Activated effector memory CD4-positive, alpha-beta T cell treated with Interleukin-2 at 50 U/mL for 16 hours (primary cell): ENCODE results near the gene ASTL.

ENCODE experiments used
- DNase-seq: peaks from one replicate; pipeline ENCODE4 v3.0.0-alpha.2; 2020

Gene ASTL

DNA sequence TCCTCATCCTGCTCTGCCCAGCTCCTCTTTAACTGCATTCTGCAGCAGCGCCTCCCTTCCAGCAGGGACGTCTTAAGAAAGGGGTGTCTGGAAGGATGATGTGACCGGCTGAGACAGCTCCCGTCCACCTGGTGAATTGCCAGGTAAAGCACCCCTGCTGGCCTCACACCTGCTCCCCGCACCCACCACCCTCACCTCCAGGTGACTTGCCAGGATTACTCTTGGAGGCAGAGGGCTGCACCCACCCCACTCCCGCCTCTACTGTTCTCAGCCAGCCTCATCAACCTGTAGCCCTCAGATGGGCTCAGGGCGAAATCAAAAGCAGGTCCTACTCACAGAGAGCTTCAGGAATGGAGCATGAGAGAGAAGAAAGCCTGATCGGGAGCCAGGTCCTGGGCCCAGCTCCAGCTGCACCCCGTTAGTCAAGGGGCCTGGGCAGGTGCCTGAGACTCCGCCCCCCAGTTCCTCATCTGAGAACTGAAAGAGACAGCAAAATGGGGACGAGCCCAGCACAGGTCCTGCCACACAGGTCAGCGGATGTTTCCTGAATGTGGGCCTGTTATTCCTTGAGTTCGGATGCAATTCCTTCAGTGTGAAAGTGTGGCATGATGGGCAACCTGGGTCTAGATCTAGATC is 27.6 kb downstream of the ASTL start:
- DNase-seq: no peak

DNA sequence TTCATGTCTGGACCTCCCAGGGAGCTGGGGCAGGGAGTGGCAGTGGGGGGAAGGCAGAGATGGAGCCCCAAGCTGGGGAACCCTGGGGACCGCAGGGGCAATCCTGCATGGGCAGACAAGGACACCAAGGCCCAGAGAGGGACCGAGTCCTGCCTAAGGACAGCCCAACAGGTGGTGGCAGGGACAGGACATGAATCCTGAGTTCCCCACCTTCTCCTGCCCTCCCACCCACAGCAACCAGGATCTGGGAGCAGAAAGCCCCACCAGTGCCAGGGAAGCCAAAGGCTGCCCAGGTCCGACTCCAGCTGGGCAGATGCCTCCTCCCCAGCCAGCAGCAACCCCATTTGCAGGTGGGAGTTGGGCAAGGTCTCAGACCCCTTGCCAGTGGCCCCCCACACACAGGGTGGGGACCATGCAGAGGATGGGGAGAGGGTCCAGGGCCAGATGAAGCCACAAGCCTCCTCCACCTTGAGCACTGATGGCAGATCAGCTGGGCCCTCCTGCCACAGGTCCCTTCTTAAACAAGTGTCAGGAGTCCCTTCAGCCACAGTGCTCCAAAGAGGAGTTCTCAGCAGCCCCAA is 28.3 kb downstream of the ASTL start:
- no peak for DNase-seq

DNA sequence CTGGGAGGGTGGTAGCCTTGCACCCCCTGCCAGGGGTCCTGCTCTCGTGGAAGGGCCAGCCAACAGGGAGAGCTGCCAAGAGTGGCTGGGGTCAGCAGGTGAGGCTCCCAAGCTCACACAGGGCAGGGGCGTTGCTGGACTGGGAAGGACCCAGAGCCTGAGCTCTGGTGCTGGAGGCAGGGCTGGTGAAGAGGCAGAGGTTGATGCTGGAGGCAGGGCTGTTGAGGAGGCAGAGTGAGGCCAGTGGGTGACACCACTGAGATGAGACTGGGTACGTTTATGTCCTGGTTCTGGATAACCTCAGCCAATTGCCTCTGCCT is 29.0 kb downstream of the ASTL start:
- no peak for DNase-seq

- no peak for DNase-seq
These were observed 29.6 kb downstream of the ASTL start for GRCh38 chr2:96108541-96109360.

GRCh38 chr2:96108151-96108540 is 30.2 kb downstream of the ASTL start:
- no peak for DNase-seq

- DNase-seq: no peak
These were observed 30.6 kb downstream of the ASTL start for GRCh38 chr2:96107708-96108065.

DNA sequence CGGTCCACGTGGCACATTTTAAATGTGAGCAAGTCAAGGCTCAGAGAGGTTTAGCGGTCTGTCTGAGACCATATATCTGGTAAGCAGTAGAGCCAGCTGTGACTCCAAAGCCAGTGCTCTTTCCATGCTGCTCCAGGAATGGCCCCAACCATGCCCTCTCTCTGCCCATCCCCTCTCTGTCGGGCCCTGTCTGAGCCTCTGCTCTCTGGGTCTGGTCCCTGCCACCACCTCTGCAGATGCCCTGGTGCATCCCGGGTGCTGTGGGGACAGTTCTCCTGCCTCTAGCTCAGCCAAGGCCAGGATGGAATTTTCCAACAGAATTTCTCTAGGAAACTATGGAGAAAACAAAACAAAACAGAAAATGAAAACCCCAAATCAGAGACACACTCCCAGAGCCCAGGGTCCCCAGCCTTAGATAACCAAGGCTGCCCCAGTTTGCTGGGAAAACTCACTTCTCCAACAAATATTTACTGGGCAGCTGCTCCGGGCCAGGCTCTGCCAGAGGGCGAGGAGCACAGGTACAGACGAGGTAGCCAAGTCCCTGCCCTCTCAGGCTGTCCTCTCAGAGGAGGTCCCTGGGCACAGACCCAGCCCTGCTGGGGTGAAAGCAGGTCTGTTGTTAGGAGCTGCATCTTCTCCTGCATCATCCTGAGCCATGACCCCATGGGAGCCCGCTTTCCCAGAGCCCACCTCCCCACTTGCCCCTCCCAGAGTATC is 31.2 kb downstream of the ASTL start:
- DNase-seq: no peak

GRCh38 chr2:96105994-96106715 is 32.1 kb downstream of the ASTL start:
- DNase-seq: no peak

DNA sequence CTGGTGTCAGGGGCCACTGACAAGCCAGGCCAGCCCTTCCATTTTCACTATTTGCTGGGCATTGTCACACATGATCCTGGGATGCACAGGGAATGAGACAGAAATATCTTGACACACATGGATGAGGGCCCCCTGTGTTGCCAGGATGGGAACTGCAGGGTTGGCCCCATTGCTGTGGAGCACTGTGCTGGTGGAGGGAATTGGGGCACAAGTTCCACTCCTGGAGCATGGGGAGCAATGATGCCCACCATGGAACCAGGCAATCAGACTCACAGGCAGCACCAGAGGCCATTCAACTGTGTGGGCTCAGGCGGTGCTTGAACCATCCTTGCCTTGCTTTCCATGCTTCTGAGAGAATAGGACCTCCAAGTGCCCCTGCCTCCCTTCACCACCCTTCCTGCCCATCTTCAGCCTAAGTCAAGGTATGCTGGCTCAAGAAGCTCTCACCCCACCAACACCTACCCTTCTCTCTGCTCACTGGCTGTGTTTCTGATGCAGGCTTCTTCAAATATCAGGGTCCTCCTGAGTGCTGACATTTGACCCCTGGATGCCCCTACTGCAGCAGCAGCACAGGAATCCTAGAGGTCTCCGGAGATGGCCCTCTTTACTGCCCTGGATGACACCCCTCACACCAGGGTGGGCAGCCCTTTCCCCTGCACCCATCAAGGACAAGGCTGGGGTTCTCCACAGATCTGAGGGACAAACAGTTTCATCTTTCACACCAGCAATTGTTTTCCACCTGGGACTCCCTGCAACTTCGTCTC is 33.0 kb downstream of the ASTL start:
- no peak for DNase-seq

DNA sequence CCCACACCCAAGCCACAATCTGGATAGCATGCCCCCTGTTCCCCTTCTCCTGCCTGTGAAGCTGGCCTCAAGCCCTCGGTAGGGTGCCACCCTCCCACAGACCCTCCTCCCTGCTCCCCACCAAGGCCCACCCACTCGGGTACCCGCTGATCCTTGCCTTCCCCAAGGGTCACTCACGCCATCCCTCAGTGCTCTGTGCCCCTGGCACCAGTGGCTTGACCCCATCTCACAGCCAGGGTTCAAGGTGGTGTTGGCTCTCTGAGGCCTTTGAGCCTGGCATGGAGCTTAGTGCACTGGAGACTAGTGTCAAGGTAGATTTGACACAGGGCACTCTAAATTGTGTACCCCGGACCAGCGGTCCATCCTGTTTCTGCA is 33.8 kb downstream of the ASTL start:
- no peak for DNase-seq

GRCh38 chr2:96103761-96104486 is 34.4 kb downstream of the ASTL start:
- DNase-seq: no peak

DNA sequence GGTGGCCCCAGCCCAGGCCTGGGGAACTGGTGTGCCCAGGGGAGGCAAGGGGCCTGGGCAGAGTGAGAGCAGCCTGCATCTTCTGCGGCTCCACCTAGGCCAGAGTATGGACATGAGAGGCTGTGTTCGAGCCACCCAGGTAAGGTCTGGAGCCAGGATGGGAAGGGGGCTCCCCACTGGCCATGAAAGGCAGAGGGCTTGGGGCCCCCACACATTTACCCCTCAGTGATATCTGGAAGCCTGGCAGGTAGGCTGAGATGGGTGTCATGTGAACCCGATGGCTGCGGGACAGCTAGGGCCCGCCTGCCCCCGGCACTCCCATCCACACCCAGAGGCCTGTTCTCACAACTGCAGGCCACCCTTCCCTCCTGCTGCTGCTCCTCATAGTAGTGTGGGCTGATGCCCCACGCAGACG is 35.1 kb downstream of the ASTL start:
- no peak for DNase-seq

DNA sequence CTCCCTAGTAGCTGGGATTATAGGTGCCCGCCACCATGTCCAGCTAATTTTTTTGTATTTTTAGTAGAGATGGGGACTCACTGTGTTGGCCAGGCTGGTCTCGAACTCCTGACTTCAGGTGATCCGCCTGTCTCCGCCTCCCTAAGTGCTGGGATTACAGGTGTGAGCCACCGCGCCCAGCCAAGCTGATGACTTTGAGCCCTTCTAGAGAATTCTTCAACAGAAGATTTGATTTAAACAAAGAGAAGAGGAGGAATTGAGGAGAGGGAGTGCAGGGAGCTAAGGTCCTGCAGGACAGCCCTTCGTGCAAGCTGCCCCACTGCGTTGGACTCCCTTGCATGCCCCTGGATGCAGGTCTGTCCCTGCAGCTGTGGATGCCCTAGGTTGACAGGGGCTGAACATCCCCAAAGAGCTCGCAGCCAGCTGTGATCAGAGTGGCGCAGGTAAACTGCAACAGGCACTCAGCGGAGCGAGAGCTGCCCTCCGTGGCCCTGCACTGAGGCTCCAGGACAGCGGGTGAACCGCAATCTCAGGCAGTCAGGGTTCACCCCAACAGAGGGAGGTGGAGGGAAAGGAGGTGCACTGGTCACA is 35.6 kb downstream of the ASTL start:
- no peak for DNase-seq

DNA sequence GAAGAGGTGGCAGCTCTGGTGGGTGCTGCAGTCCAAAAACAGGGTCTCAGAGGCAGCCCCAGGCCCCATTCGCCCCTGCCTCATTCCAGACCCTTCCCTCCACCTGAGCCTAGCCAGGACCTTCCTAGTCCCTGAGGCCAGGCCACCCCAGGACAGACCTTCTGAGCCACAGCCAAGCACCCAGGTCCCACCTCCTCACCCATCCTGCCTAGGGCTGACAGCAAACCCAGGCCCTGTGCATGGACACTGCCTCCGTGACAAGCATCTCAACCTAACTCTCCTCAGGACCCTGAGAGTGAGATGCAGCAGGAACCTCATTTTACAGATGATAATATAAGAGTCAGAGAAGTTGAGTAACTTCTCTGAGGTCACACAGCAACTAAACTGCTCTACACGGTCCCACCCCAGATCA is 37.4 kb downstream of the ASTL start:
- no peak for DNase-seq

GRCh38 chr2:96099861-96100798 is 38.2 kb downstream of the ASTL start:
- DNase-seq: no peak

- no peak for DNase-seq
These were observed 39.3 kb downstream of the ASTL start for GRCh38 chr2:96098900-96099590.

GRCh38 chr2:96097951-96098823 is 40.1 kb downstream of the ASTL start:
- no peak for DNase-seq

- DNase-seq: no peak
These were observed 40.9 kb downstream of the ASTL start for GRCh38 chr2:96097441-96097840.
